AG09319 (cell line): ENCODE measurements around the gene POLD4.

Experiments used
- DNase-seq: peaks from one replicate; pipeline ENCODE4 v3.0.0-alpha.2; 2010; ENCODE audit warnings: low read depth; ENCODE audit errors: extremely low read depth
- CTCF ChIP-seq: IDR thresholded peaks from 2 replicates; pipeline ENCODE4 v1.5.1; 2011; ENCODE audit warnings: low read depth, mild to moderate bottlenecking, inconsistent platforms, low read length, moderate library complexity

Gene POLD4

GRCh38 chr11:67314218-67314617 is 39.1 kb downstream of the POLD4 start:
- DNase-seq = no peak
- no peak for TF ChIP-seq CTCF

- no peak for DNase-seq
- no peak for TF ChIP-seq CTCF
Measured at GRCh38 chr11:67313125-67313890, 40.0 kb downstream of the POLD4 start.

- TF ChIP-seq CTCF = no peak
- no peak for DNase-seq
Measured at GRCh38 chr11:67312187-67313021, 40.9 kb downstream of the POLD4 start.

GRCh38 chr11:67311556-67312082 is 41.7 kb downstream of the POLD4 start:
- TF ChIP-seq CTCF = no peak
- no peak for DNase-seq

GRCh38 chr11:67311051-67311555 is 42.2 kb downstream of the POLD4 start:
- no peak for TF ChIP-seq CTCF
- no peak for DNase-seq

GRCh38 chr11:67310246-67311050 is 42.9 kb downstream of the POLD4 start:
- no peak for DNase-seq

More at GRCh38 chr11:67310246-67311050, 42.9 kb downstream of the POLD4 start:
- no peak for TF ChIP-seq CTCF
